GM15510 (cell line): Measurements from ENCODE around the gene ZBTB47.

Experiments
- POLR2A ChIP-seq: IDR thresholded peaks from 3 replicates; pipeline ENCODE4 v1.6.1; 2011; ENCODE audit warnings: borderline replicate concordance; ENCODE audit not compliant: insufficient read length; ENCODE audit errors: extremely low read depth

Gene ZBTB47

DNA sequence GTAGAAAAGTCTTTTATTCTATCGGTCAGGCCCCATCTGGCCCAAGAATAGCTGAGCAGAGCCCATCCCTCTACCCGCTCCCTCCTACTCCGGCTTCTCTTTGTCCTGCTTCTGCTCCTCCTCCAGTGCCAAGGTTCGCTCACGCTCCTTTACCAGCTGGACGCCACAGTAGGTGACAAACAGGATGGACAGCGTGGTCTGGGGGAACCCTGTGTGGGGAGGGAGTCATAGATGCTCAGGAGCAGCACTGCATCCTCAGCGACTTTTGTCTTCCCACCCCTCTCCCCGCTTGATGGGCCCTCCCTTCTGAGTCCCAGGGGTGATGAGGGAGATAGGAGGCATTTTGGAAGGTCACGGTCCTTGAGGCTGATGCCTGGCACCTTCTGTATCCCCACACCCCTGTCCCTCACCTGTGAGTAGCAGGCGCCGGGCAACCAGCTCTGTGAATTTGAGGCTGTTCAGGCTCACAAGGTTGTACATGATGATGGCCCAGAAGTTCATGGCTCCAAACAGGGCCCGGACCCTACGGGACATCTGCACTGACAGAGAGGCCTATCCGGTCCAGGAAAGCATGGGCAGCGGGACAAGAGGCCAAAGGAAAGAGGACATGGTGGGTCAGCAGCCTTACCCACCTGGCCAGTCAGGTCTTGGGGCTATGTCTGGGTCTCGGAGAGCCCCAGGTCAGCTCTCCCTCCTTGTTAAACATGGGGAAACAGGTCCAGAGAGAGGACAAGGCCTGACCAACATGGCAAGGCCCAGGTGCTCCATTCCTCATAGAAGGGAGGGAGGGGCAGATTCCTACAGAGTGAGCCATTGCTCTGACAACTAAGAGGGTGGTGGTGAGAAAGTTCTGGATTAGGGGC is 39.4 kb downstream of the ZBTB47 start:
- no peak for TF ChIP-seq POLR2A

- TF ChIP-seq POLR2A: no peak
These were observed 40.0 kb downstream of the ZBTB47 start for GRCh38 chr3:42693530-42693930.

DNA sequence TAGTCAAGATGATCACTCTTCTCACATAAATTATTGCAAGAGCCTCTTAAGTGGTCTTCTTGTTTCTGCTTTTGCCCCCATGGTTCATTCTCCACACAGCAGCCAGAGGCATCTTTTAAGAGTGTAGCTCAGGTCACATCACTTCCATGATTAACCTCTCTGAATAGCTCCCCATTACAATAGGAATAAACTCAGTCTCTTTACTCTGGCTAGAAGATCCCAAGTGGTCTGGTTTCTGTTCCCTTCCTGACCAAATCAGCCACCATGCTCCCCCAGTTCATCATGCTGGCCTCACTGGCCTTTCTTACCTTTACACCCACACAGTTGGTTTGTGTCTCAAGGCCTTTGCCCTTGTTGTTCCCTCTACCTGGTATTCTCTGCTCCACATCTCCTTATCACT is 40.9 kb downstream of the ZBTB47 start:
- no peak for TF ChIP-seq POLR2A

DNA sequence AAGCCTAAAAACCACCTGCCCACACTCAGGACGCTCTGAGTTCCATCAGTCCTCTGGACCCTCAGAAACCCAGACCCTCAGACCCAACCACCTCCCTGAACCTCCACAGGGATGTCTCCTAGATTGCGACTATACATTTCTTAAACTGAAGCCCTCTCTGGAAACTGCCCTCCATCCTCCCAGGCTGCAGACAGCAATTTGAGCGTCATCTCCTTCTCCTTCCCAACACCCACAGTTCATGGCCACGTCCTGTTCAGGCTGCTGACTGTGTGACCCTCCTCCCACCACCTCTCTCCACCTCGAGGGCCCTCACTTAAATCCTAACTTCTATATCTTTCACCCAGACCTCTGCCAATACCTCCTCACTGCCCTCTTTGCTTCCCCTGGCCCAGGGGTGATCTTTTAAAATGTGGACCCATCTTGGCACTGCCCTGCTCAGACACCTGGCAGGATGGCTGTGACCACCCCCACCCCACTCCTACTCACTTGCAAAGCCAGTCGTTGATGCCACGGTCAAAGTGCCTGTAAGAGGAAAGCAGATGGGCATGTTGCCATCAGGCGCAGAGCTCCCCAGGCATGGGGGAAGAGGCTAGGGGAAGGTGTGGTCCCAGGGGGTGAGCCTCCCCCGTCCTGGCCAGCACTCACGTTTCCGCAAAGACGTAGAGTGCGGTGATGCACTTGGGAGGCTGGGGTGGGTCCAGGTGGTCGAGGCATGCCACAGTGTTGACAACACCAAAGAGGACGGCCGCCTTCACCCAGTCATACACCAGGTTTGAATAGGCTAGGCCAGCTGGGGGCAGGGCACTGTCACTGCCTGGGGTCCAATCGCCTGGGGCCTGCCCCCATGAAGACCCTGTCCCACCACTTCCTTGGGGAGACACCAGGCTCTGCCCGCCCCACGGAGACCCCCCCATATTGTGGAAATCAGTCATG is 43.1 kb downstream of the ZBTB47 start:
- TF ChIP-seq POLR2A: no peak

- TF ChIP-seq POLR2A: no peak
These were observed 44.0 kb downstream of the ZBTB47 start for GRCh38 chr3:42697289-42698051.

- no peak for TF ChIP-seq POLR2A
These were observed 44.9 kb downstream of the ZBTB47 start for GRCh38 chr3:42698216-42698910.

GRCh38 chr3:42698911-42699230 is 45.4 kb downstream of the ZBTB47 start:
- no peak for TF ChIP-seq POLR2A

DNA sequence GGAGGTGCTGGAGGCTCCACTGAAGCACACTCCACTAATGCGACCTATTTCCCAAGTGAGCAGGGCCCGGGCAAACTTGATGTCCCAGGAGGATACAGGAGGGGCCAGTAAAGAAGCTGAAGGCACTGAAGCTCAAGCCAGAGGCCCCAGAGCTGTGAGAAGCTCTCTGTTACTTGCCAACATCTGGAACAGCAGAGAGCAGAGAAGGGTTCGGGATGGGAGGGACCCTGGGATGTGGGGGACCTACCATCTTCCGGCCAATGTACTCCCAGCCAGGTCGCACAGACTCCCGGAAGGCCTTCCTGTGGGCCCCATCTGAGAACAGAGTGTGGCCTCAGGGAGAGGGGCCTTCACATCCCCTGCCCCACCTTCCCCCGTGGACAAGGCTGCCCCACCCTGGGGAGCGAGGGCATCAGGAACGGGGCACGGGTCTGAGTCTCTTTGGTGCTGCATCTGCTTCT is 46.0 kb downstream of the ZBTB47 start:
- TF ChIP-seq POLR2A: no peak

- no peak for TF ChIP-seq POLR2A
These were observed 47.1 kb downstream of the ZBTB47 start for GRCh38 chr3:42700366-42701288.

GRCh38 chr3:42701371-42702065 is 48.0 kb downstream of the ZBTB47 start:
- no peak for TF ChIP-seq POLR2A

- no peak for TF ChIP-seq POLR2A
These were observed 48.8 kb downstream of the ZBTB47 start, which contains the start of gene HHATL for GRCh38 chr3:42702066-42702951. TSS of gene HHATL (minus strand) at chr3:42702798. CDS start at chr3:42700826, 1,972 bp downstream.
